Stimulated activated naive CD8-positive, alpha-beta T cell treated with anti-CD3 and anti-CD28 coated beads, Interleukin-15, amount 100 ng/mL, for 72 hours (primary cell): ENCODE measurements around the gene HSCB.

ENCODE experiments used
- ATAC-seq: fragments of 150-1000 bp; cut with Tn5 transposase; 2 replicates; pipeline ENCODE4 v1.10.0; 2021; ENCODE audit warnings: mild to moderate bottlenecking, moderate library complexity
- DNase-seq, 2 donors: peaks; one replicate each; pipeline ENCODE4 v3.0.0; 2021 to 2022
- H3K27ac Mint-ChIP-seq, 2 donors: one replicate each; pipeline ENCODE4 v1.8.0; 2022; ENCODE audit warnings: mild to moderate bottlenecking in 2 of 2, mixed read lengths in 2 of 2, moderate library complexity in 2 of 2
- H3K27me3 Mint-ChIP-seq: one replicate; pipeline ENCODE4 v1.8.0; 2022; ENCODE audit warnings: mixed read lengths
- H3K4me1 Mint-ChIP-seq: one replicate; pipeline ENCODE4 v1.8.0; 2022; ENCODE audit warnings: mild to moderate bottlenecking, mixed read lengths
- H3K4me3 Mint-ChIP-seq, 2 donors: one replicate each; pipeline ENCODE4 v1.8.0; 2022; ENCODE audit warnings: mild to moderate bottlenecking in 2 of 2, mixed read lengths in 2 of 2, moderate library complexity in 1 of 2
- H3K9me3 Mint-ChIP-seq, 2 donors: one replicate each; pipeline ENCODE4 v1.8.0; 2022; ENCODE audit warnings: mixed read lengths in 2 of 2

Gene HSCB

GRCh38 chr22:28768701-28769393 lies 27.0 kb downstream of the HSCB start:
- no peaks in the 10 kb centered on the region for H3K9me3 Mint-ChIP-seq
- H3K27me3 Mint-ChIP-seq, result no peaks in the 10 kb centered on the region
- H3K4me1 Mint-ChIP-seq, result peaks cover 6% of the 10 kb centered on the region
- DNase-seq (no peak), ATAC-seq (no peak)
- H3K27ac Mint-ChIP-seq, result no peak overlapping the region
- no peak overlapping the region for H3K4me3 Mint-ChIP-seq

GRCh38 chr22:28769394-28770085 lies 27.7 kb downstream of the HSCB start:
- H3K4me1 Mint-ChIP-seq, result peaks cover 11% of the 10 kb centered on the region
- no peak for ATAC-seq
- no peak overlapping the region for H3K4me3 Mint-ChIP-seq
- H3K9me3 Mint-ChIP-seq, result no peaks in the 10 kb centered on the region
- H3K27ac Mint-ChIP-seq, result no peak overlapping the region
- no peak for DNase-seq
- H3K27me3 Mint-ChIP-seq, result no peaks in the 10 kb centered on the region

GRCh38 chr22:28771195-28771791 lies 29.5 kb downstream of the HSCB start:
- no peak for ATAC-seq
- no peaks in the 10 kb centered on the region for H3K27me3 Mint-ChIP-seq
- no peak for DNase-seq
- no peak overlapping the region for H3K27ac Mint-ChIP-seq
- no peaks in the 10 kb centered on the region for H3K9me3 Mint-ChIP-seq
- H3K4me3 Mint-ChIP-seq, result no peak overlapping the region
- H3K4me1 Mint-ChIP-seq, result peaks cover 28% of the 10 kb centered on the region

GRCh38 chr22:28772633-28773460 lies 31.0 kb downstream of the HSCB start, which contains the start of gene CCDC117:
Gene CCDC117, plus strand, starts transcription at chr22:28772695. Its CDS starts 155 bp downstream, at chr22:28772850.
- ATAC-seq (peak; percentile 92), DNase-seq (peak; percentile 89 to 95)
- Mint-ChIP-seq H3K27me3 (no peaks in the 10 kb centered on the region), H3K4me1 (peaks cover 32% of the 10 kb centered on the region), H3K4me3 (peak within 1 kb of the TSS; percentile 91 to 93), H3K27ac (peak within 1 kb of the TSS; percentile 98), H3K9me3 (no peaks in the 10 kb centered on the region)

GRCh38 chr22:28773461-28773867 lies 31.6 kb downstream of the HSCB start:
- DNase-seq, result no peak
- Mint-ChIP-seq H3K4me1 (peaks cover 32% of the 10 kb centered on the region), H3K9me3 (no peaks in the 10 kb centered on the region), H3K27me3 (no peaks in the 10 kb centered on the region), H3K27ac (peak overlapping the region; percentile 98), H3K4me3 (peak overlapping the region; percentile 91 to 93)
- ATAC-seq, result peak; percentile 64

GRCh38 chr22:28774378-28774777 lies 32.5 kb downstream of the HSCB start:
- no peak overlapping the region for H3K27ac Mint-ChIP-seq
- ATAC-seq, result no peak
- no peak for DNase-seq
- peak overlapping the region; percentile 80 to 91 for H3K4me3 Mint-ChIP-seq
- no peaks in the 10 kb centered on the region for H3K27me3 Mint-ChIP-seq
- H3K9me3 Mint-ChIP-seq, result no peaks in the 10 kb centered on the region
- H3K4me1 Mint-ChIP-seq, result peaks cover 32% of the 10 kb centered on the region

GRCh38 chr22:28779833-28780232 lies 38.0 kb downstream of the HSCB start:
- Mint-ChIP-seq H3K27ac (no peak overlapping the region), H3K9me3 (no peaks in the 10 kb centered on the region)

GRCh38 chr22:28780296-28780695 lies 38.5 kb downstream of the HSCB start:
- Mint-ChIP-seq H3K27ac (no peak overlapping the region), H3K27me3 (no peaks in the 10 kb centered on the region), H3K4me1 (peaks cover 19% of the 10 kb centered on the region), H3K4me3 (no peak overlapping the region), H3K9me3 (no peaks in the 10 kb centered on the region)
- DNase-seq (no peak), ATAC-seq (no peak)

More at GRCh38 chr22:28779833-28780232, 38.0 kb downstream of the HSCB start:
- no peak for ATAC-seq
- Mint-ChIP-seq H3K27me3 (no peaks in the 10 kb centered on the region), H3K4me1 (peaks cover 20% of the 10 kb centered on the region), H3K4me3 (no peak overlapping the region)
- DNase-seq, result no peak

- Mint-ChIP-seq H3K4me3 (no peak overlapping the region), H3K4me1 (peaks cover 5% of the 10 kb centered on the region), H3K27me3 (no peaks in the 10 kb centered on the region), H3K9me3 (no peaks in the 10 kb centered on the region), H3K27ac (no peak overlapping the region)
- no peak for DNase-seq
- ATAC-seq, result no peak
These were observed 42.2 kb downstream of the HSCB start for GRCh38 chr22:28783786-28784671.

GRCh38 chr22:28788601-28789000 lies 46.8 kb downstream of the HSCB start:
- H3K4me3 Mint-ChIP-seq, result no peak overlapping the region
- H3K27me3 Mint-ChIP-seq, result no peaks in the 10 kb centered on the region
- ATAC-seq, result no peak
- no peaks in the 10 kb centered on the region for H3K9me3 Mint-ChIP-seq
- peaks cover 27% of the 10 kb centered on the region for H3K4me1 Mint-ChIP-seq
- no peak for DNase-seq
- no peak overlapping the region for H3K27ac Mint-ChIP-seq

GRCh38 chr22:28791124-28791523 lies 49.3 kb downstream of the HSCB start:
- peaks cover 44% of the 10 kb centered on the region for H3K4me1 Mint-ChIP-seq
- H3K27ac Mint-ChIP-seq, result no peak overlapping the region
- ATAC-seq (no peak), DNase-seq (no peak)
- H3K4me3 Mint-ChIP-seq, result no peak overlapping the region
- H3K9me3 Mint-ChIP-seq, result no peaks in the 10 kb centered on the region
- H3K27me3 Mint-ChIP-seq, result no peaks in the 10 kb centered on the region

GRCh38 chr22:28791841-28792490 lies 50.1 kb downstream of the HSCB start:
- Mint-ChIP-seq H3K4me1 (peaks cover 52% of the 10 kb centered on the region), H3K4me3 (no peak overlapping the region), H3K27me3 (no peaks in the 10 kb centered on the region), H3K9me3 (no peaks in the 10 kb centered on the region), H3K27ac (peak overlapping the region in 1 of 2 donors; percentile 76)
- peak; percentile 80 for ATAC-seq
- DNase-seq, result no peak

- Mint-ChIP-seq H3K4me3 (no peak overlapping the region), H3K27me3 (no peaks in the 10 kb centered on the region), H3K4me1 (peaks cover 59% of the 10 kb centered on the region), H3K9me3 (no peaks in the 10 kb centered on the region), H3K27ac (peak overlapping the region in 1 of 2 donors; percentile 76)
- ATAC-seq, result peak; percentile 67
- DNase-seq, result peak in 1 of 2 donors; percentile 22
These were observed 50.9 kb downstream of the HSCB start for GRCh38 chr22:28792491-28793383.
